Omental fat pad (tissue), 4 donors: ENCODE data around the gene MON2. TPM values are rescaled to one million over a fixed set of nuclear protein-coding genes. Genes with fewer than 3 reads are reported as not detected.

Source experiments
- ATAC-seq: fragments of 150-250 bp; one replicate; pipeline ENCODE4 v1.9.1; 2016; ENCODE audit warnings: mild to moderate bottlenecking, moderate library complexity; ENCODE audit not compliant: low FRiP score
- DNase-seq: peaks from one replicate; pipeline ENCODE4 v3.0.0-alpha.2; 2019; ENCODE audit warnings: low spot score
- CTCF ChIP-seq, 3 donors: fragments of 450-650 bp; IDR thresholded peaks; one replicate each; pipeline ENCODE4 v1.5.1; 2016 to 2017; ENCODE audit warnings: antibody characterized with exemption in 3 of 3, mild to moderate bottlenecking in 3 of 3, moderate library complexity in 2 of 3
- small RNA-seq: library from RNA; depleted of rRNA; stranded (forward); fragments of <200 nt; gene quantifications from one replicate; pipeline ENCODE3, GENCODE V24; 2016
- total RNA-seq, 4 donors: library from RNA; depleted of rRNA; stranded (reverse); fragments of >200 nt; gene quantifications; one replicate each; pipeline ENCODE4 v1.1.0, GENCODE V29; 2016

MON2 gene
- total RNA-seq, 4 donors from 2014 or later = 65.6 to 107 (median 73.9) TPM

GRCh38 chr12:62647586-62647985 lies 181.0 kb downstream of the MON2 start:
- no peak for TF ChIP-seq CTCF (IDR thresholded peaks at IDR 0.05)
- ATAC-seq (no peak), DNase-seq (no peak)

- ATAC-seq (no peak), DNase-seq (no peak)
- TF ChIP-seq CTCF (IDR thresholded peaks at IDR 0.05) = no peak
Observed at GRCh38 chr12:62649412-62650138, 182.9 kb downstream of the MON2 start.

Small RNAs within 50 kb of the gene (small RNA-seq; reads per million reads assigned to genes)
- gene MIRLET7I (1,164 reads per million, percentile 99 among the genes with 10 or more reads in this experiment), gene RNU6-399P (not detected)

Other genes with a start within 250 kb of the MON2 start
- gene USP15, start 206.4 kb upstream of the MON2 start, total RNA-seq = 100 to 1,000 TPM in 2 of 4 donors, 10 to 100 TPM in 2; 80.4 to 159 (median 111) TPM